ENCODE data around the gene MCC.

DNA sequence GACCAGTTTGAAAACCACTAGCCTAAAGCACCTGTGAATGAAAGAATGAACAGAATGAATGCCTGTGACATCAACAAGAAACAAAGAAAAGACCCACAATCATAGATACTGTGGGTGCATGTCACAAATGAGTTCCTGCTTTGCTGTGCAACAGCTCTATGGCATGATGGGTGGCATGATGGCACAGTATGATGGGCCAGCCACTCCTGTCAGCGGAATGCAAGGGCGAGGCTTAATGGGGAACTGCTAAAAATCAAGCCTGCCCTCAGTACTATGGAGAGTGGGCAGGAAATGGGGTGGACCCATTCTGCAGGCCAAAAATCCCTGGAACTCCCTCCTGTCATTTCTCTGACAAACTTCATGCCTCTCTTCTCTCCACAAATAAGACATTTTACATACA is 422.6 kb downstream of the MCC start:
- TF ChIP-seq GATA2 (IDR thresholded peaks at IDR 0.05; ENCODE audit: low read depth, low read length) (no peak), GATA3 (IDR thresholded peaks at IDR 0.05; ENCODE audit: low read depth, low read length) (no peak)
